GM19324 (cell line): ENCODE results near the gene TJP1.
"Not testable (repeated sequence)": the region's sequence is repeated elsewhere in the genome, so short reads cannot be mapped to it uniquely, and the experiment has no call there.

Experiments used
- ATAC-seq: cut with Tn5 transposase; IDR thresholded peaks from one replicate; pipeline ENCODE4 v1.9.1; 2021; ENCODE audit warnings: mild to moderate bottlenecking, moderate library complexity; ENCODE audit not compliant: unreplicated experiment, low FRiP score

TJP1 gene

DNA sequence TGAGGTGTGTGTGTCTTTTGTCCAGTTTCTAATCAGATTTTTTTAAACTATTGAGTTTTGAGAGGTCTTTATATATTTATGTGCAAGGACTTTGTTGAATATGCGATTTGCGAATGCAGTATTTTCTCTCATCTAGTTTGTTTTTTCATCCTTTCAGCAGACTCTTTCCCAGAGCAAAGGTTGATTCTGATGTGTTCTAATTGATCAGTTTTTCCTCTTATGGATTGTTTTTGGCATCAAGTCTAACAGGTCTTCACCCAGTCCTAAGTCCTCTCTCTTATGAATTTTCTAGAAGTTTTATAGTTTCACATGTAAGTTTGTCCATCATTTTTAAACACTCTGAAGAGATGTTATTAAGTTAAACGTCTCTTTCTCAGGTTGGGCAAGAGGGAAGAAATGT lies 17.8 kb upstream of the TJP1 start:
- ATAC-seq, result no peak

DNA sequence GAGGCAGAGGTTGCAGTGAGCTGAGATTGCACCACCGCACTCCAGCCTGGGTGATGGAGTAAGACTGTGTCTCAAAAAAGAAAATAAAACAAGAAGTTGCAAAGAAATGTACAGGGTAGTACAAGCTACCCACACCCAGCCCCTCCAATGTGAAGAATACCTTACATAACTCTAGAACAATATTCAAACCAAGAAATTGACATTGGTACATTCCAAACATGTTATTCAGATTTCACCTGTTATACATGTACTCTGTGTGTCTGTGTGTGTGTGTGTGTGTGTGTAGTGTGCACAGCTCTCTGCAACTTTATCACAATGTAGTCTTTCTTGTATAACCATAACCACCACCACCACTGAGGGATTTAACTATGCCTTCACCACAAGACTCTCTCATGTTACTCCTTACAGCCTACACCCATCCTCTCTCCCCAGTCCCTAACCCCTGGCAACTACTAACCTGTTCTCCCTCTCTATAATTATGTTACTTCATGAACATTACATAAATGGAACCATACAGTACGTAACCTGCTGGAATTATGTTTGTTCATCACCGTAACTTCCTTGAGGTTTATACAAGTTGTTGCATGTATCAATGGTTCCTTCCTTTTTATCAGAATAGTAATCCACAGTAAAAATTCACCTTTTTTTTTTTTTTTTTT lies 16.2 kb upstream of the TJP1 start:
- ATAC-seq, result no peak

DNA sequence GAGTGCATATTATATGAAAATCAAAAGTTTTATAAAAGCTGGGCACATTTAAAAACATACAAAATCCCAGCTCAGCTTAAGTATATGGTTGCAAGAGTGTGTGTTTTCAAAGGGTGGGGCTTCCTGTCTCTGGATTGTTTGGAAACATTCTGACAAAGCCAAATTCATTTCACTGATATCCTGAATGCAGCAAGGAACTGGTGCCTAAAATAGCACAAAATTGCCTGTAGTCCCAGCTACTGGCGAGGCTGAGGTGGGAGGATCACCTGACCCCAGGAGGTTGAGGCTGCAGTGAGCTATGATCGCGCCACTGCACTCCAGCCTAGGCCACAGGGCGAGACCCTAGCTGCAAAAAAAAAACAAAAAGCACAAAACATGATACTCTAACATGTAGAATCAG lies 13.0 kb upstream of the TJP1 start:
- ATAC-seq, result no peak

DNA sequence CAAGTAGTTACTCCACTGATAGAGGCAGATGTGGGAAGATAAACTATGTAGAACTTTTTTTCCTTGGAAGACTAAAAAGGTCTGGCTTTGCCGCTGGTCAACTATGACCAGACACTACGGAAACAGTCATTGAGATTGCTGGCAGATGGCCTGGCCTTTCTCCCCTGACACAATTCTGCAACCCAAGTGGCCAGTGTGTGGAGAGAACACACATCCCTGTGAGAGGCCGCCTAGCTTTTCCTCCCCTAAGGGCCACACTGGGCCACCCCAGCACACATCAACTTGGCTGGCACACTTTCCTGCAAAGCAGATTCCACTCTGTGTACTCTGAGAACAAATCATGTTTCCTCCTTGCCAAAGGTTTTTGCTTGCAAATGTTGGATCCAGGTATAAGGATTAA lies 10.4 kb upstream of the TJP1 start:
- ATAC-seq, result no peak

DNA sequence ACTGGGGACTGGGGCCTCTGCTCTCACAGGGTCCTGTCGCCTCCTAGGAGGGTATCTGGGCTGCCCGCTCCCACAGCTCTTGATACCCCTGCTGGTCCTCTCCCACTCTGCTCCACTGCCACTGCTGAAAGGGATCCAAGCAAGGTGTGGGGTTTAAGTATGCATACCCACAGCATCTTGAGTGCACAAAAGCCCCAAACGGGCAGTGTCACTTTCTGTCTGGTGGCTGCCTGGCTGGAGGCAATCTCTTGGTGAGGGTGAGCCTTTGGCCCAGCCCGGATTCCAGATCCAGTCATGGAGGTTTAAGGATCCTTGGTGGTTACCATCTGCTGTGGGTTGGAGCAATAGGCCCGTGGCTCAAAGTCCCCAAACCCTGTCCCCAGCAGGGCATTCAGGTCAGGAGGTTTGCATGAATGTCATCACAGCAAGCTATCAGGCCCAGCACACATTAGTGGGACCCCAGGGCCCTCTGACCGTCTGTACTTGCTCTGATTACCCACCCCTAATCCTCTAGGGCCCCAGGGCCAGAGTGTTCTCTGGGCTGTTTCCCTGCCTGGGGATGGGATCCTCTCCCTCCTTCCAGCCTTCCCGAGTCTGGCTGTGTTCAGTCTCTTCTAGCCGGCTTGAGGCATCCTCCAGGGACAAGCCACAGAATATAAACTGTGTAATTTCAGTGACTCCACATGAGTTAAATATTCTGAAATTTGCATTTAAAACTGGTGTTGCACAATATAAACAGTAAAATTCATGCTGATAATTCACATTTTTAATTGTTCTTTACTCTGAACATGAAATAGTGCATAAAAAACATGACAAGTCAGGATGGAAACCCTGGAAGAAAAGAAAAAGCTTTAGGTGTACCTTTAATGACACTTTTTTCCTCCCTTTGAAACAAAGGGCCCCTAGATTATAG lies 4.9 kb upstream of the TJP1 start:
- no peak for ATAC-seq

DNA sequence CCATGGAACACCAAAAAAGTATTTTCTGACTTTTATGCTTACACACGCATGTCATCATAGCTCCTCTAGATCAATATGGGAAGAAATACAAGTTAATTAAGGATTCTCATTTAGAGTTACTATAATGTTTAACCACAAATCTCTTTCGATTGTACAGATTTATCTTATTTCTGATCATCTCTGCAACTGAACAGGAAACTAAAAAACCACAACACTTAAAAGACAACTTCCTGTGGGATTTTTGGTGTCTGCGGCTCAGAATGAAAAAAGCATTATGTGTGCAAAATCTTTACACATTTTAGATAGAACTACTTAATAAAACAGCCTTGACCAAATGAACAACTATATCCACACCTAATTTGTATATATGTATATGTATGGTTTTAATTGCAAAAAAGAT lies 3.0 kb upstream of the TJP1 start:
- no peak for ATAC-seq

DNA sequence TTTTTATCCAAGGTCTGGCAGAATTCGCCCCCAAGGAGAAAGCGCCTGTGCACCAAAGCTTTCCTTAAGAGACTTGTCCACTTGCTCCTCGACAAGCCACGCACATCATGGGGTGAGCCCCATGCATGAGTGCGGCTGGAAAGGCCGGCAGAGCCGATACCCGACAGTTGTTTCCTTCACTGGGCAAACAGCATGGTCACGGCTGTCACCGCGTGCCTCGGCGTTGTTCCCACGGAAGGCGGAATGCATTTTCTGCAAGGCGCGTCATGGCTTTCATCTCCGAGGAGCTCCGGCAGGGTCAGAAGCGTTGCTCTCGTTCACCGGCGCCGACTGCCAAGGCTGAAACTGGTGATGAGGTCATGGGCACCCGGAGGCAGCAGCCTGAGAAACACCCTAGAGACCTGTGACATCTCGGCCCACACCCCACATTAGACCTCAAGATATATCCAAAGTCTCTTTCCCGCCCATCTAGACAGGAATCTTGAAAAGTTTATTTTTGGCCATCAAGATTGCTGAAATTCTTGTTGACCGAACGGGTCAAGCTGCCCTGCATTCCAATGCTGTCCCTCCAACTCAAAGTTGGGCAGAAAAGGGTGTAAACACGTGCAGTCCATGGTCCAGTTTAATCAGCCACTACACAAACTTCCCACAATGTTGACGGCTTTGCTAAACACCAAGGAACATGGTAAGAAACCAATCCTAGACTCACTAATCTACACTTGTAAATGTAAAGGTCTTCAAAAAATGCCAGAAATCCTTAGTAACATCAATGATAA lies 604 bp upstream of the TJP1 start:
- ATAC-seq, result no peak

DNA sequence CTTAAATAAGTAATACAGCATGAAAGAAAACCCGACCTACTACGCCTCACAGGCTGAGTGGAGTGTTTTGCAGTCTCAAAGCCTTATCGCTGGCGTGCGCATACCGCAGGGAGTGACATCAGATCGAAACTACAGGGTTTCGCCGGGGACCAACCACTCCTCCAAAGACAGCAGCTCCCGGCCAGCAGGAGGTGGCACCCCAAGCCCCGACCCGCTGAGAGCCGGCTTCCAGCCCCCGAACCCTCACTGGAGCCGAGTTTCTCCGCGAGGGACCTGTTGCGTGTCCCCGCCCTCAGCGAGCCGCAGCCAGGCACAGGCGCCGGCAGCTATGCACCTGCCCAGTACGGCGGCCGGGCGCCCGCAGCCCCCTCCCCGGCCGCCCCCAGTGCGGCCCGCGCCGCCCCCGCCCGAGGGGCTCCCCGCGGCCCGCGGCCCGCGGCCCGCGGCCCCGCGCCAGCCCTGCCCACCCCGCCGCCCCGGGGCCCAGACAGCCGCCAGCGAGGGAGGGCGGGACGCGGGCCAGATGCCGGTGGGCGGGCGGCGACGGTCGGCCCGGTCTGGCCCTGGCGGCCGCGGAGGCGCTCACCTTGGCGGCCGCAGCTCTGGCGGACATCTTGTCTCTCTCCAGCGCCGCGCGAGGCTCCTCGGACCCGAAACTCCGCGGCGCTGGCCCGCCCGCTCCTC lies 710 bp downstream of the TJP1 start:
- ATAC-seq, result no peak

DNA sequence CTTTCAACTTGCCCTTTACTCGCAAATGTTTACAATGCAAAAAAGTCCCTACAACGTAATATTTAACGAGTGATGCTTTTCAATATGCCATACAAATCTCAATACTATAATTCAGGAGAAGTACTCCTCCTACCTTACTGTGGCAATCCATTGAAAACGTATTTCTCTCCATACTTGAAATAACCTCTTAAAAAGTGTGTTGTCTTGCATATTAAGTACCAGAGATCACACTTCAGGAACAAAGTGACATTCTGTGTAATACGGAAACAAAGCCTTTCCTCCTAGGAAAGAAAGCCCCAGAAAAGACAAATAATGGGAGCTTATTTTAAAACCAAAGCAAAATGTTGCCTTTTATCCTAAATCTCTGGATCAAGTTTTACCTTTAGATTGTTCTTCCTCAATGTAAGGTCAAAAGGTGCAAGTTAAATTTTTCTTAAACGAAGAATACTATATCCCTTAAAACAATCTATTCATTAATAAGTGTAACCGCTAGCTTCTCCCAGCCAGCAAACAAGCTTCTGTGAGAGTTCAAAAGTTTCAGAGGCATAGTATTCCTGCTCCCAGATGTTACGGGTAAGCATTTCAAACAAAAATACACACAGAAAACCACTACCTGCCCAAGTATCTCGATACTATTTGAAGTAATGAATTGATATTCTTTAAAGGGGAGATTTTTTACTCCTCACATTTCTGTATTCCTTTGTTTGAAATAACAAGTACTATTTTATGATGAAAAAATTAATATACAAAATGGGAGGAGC lies 1.7 kb downstream of the TJP1 start:
- ATAC-seq, result no peak

DNA sequence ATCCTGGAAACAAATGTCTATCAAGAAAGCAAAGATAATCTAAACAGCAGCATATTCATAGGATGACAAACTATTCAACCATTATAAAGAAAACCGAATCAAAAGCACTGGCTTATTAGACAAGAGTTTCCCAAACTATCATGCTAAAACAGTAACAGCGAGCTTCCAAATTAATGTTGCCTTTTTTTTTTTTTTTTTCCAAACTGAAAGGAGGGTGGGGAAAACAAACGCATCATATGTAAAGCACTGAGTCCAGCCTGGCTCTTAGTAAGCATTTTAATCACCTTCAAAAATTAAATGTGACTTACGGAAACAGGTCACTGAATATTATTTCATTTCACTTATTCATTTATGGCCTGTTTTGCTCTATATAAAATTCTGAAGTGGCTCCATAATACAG lies 2.3 kb downstream of the TJP1 start:
- no peak for ATAC-seq

DNA sequence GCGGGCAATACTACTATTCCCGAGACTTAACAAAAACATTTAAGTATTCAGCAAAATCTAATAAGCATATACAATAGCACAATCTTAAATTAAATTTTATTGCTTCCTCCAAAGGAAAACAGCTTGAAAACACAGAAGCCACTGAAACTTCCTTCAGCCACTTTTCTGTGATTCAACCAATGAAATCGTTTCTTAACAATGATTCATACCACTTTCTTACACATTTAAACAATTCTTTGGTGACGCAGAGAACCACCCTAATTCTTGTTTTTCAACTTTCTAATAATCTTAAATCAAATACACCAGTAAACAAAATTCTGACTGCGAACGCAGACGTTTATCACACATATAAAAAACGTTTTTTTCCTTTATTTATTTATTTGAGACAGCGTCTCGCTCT lies 4.1 kb downstream of the TJP1 start:
- no peak for ATAC-seq

DNA sequence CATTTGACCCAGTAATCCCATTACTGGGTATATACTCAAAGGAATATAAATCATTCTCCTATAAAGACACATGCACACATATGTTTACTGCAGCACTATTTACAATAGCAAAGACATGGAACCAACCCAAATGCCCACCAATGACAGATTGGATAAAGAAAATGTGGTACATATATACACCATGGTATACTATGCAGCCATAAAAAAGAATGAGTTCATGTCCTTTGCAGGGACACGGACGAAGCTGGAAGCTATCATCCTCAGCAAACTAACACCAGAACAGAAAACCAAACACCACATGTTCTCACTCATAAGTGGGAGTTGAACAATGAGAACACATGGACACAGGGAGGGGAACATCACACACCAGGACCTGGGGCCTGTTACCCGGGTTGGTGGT lies 4.8 kb downstream of the TJP1 start:
- ATAC-seq, result not testable (repeated sequence)

DNA sequence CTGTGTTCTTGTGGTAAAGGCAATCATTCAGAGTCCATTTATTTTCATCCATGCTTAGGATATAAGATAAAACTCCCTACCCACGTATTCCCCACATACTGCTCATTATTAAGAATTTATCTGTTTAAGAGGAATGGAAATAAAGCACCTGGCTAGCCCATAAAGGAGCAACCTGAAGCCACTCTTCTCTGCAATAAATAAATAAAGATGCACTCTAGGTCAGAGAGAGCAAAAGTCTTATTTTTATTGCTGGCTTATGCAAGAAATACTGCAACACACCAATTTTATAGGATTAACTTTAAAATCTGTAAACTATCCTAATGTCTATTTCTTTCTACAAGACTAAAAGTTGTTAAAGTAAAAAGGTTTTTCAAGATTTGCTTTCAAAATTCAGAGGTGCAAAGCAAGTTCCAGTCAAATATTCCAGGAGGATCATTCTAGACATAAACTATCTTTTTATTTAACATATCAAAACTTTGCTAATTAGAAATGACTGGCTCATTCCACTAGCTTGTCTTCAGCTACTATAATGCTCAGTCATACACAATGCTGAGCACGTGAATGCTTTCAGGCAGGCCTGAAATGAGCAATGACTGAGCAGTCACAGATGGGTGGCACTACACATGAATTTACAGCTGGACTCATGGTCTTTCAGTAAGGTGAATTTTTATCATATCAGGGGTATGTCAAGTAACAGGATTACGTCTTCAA lies 7.1 kb downstream of the TJP1 start:
- ATAC-seq, result no peak

DNA sequence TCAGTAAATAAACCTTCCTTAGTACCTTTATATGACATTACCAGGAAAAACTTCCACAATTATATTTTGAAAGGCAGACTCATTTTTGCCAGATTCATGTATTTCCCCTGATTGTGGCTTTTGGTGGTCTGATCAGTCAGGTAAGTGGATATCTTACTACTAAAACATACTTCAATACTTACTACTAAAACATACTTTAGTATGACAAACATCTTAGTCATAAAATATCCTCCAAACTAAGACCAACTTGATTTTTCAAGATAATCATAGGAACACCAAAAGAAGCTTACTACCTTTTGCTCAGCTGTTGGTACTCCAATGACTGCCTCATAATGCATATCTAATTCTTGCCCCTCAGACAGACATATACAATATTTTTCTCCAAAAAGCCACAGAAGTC lies 9.3 kb downstream of the TJP1 start:
- ATAC-seq, result no peak

DNA sequence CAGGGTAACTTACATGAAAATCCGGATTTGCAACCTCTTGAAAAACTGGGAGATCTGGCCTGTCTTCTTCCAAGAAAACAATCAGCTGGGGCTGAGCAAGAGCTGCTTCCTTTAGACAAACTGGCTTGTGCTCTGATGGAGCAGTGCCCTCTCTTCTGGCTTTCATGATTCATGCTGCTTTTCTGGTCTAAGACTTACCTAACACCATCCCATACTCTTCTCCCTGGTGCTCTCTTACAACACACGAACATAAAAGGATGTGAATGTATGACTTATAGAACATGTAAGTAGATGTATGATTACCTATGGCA lies 9.9 kb downstream of the TJP1 start:
- no peak for ATAC-seq

DNA sequence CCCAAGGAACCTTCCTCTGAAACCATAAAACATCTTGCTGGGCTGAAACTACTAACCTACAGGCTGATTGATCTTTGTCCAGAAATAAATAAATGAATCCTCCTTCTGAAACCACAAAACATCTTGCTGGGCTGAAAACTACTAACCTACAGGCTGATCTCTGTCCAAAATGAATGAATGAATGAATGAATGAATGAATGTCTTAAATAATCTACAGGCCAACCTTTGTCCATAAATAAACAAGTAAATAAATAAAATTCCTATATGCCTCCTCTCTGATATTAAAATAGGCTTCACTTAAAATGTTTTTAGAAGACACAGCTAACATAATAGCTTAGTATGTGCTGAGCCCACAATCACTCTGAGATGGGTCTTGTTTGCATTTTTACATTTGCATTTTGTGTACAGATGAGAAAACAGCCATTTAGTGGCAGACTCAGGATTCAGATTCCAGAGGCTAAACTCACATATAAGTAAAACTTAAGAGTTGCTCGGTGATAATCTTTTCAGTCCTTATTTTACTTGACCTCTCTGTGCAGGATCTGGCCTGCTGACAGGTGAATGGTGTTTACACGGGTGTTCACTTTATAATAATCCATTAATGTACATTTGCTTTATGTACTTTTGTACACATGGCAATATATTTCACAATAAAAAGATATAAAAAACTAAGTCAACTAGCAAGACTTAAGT lies 10.4 kb downstream of the TJP1 start:
- no peak for ATAC-seq

DNA sequence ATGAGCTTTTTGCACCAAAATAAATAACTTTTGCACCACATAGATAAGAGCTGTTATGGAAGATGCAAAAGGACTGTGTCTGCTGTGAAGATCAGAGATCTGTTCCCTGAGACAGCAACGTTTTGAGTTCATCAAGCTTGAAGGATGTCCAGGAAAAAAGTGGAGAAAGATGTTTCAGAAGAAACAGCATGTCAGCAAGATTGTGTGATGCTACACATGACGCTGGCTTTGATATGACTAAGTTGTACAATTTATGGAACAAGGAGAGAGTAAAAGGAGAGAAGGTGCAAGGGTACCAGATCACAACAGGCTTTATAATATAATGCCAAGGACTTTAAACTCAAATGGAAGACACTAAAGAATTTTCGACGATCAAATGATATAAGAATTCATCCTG lies 16.6 kb downstream of the TJP1 start:
- no peak for ATAC-seq

DNA sequence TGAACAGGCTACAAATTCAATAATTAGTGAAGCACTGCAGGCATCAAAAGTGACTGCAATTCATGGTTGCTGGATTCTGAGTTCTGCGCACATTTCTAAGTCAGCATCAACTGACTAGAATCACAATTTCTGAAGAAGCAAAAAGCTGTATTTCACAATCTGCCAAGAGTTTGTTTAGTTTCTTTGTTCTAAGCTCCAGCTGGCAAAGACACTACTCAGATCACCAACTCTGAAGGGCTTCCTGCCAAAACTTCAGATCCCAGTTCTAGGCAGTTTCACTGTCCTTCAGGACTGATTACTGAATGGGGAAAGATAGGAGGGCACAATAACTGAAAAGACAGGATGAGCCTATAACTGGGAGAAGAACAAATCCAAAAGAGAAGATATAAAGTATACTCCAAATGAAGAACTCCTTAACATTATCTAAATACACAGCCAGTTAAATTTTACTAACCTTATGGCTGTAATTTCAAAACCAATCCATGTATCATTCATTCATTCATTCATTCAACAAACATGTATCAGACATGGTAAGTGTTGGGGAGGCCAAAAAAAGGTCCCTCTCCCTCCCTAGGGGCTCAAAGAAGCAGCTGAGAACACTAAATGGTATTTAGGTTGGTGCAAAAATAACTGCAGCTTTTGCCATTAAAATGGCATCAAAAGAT lies 17.1 kb downstream of the TJP1 start:
- ATAC-seq, result no peak

DNA sequence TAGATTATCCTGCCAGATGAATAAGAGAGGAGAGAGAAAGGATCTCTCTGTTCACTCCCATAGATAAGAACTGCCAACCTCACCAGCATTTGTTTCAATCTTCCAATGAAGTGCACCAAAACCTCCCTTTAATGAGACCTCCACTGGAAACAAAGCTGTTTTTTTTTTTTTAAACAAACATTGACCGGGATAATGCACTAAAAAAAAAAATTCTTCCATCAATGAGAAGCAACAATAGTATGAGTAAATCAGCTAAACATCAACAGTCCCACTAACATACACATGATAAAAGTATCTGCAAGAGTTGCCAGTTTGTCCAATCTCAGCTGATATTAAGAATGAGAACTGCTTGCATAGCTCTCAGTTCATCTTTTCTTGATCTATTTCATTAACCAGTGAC lies 19.9 kb downstream of the TJP1 start:
- ATAC-seq, result no peak
